IMR-90 (cell line): ENCODE measurements around the gene VDAC1.

Experiments
- BHLHE40 ChIP-seq: fragments of 150-350 bp; IDR thresholded peaks from 2 replicates; pipeline ENCODE4 v1.6.1; 2016; ENCODE audit warnings: mild to moderate bottlenecking, low read depth, low read length
- CEBPB ChIP-seq: IDR thresholded peaks from 2 replicates; pipeline ENCODE4 v1.6.1; 2012; ENCODE audit warnings: low read depth, low read length, improper control_type of control experiment
- ELK1 ChIP-seq: fragments of 150-350 bp; IDR thresholded peaks from 2 replicates; pipeline ENCODE4 v1.6.1; 2016; ENCODE audit warnings: low read depth, mild to moderate bottlenecking, low read length, moderate library complexity, borderline replicate concordance
- MXI1 ChIP-seq: IDR thresholded peaks from 2 replicates; pipeline ENCODE4 v1.6.1; 2012; ENCODE audit warnings: low read depth, mild to moderate bottlenecking, low read length, moderate library complexity, borderline replicate concordance
- NFE2L2 ChIP-seq: fragments of 150-350 bp; IDR thresholded peaks from 2 replicates; pipeline ENCODE4 v1.6.1; 2016; ENCODE audit warnings: low read depth, mild to moderate bottlenecking, low read length
- POLR2A ChIP-seq: IDR thresholded peaks from 2 replicates; pipeline ENCODE4 v1.6.1; 2012; ENCODE audit warnings: mild to moderate bottlenecking, low read depth, low read length
- RAD21 ChIP-seq: IDR thresholded peaks from 2 replicates; pipeline ENCODE4 v1.6.1; 2012; ENCODE audit warnings: low read length, improper control_type of control experiment
- RCOR1 ChIP-seq: IDR thresholded peaks from 2 replicates; pipeline ENCODE4 v1.6.1; 2012; ENCODE audit warnings: mild to moderate bottlenecking, low read length, improper control_type of control experiment; ENCODE audit not compliant: insufficient replicate concordance
- RFX5 ChIP-seq: IDR thresholded peaks from 2 replicates; pipeline ENCODE4 v1.8.0; 2012; ENCODE audit warnings: low read depth, mild to moderate bottlenecking, low read length, moderate library complexity
- SMC3 ChIP-seq: fragments of 150-350 bp; IDR thresholded peaks from 2 replicates; pipeline ENCODE4 v1.6.1; 2016; ENCODE audit warnings: low read depth, mild to moderate bottlenecking, antibody characterized with exemption, low read length, moderate library complexity
- USF2 ChIP-seq: fragments of 150-350 bp; IDR thresholded peaks from 2 replicates; pipeline ENCODE4 v1.6.1; 2017; ENCODE audit warnings: mild to moderate bottlenecking, antibody characterized with exemption, low read length, low read depth
- TF ChIP-seq, protein P1 (sequence below): conservative IDR thresholded peaks from 2 replicates; pipeline ENCODE4 v1.5.1; 2012; ENCODE audit warnings: mild to moderate bottlenecking, low read depth, low read length, improper control_type of control experiment

- TF ChIP-seq, protein P1, sequence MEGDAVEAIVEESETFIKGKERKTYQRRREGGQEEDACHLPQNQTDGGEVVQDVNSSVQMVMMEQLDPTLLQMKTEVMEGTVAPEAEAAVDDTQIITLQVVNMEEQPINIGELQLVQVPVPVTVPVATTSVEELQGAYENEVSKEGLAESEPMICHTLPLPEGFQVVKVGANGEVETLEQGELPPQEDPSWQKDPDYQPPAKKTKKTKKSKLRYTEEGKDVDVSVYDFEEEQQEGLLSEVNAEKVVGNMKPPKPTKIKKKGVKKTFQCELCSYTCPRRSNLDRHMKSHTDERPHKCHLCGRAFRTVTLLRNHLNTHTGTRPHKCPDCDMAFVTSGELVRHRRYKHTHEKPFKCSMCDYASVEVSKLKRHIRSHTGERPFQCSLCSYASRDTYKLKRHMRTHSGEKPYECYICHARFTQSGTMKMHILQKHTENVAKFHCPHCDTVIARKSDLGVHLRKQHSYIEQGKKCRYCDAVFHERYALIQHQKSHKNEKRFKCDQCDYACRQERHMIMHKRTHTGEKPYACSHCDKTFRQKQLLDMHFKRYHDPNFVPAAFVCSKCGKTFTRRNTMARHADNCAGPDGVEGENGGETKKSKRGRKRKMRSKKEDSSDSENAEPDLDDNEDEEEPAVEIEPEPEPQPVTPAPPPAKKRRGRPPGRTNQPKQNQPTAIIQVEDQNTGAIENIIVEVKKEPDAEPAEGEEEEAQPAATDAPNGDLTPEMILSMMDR: no peak
- TF ChIP-seq CEBPB (no peak), MXI1 (no peak), RCOR1 (no peak), RFX5 (no peak), SMC3 (no peak), RAD21 (no peak), POLR2A (no peak), USF2 (no peak), BHLHE40 (no peak), NFE2L2 (no peak), ELK1 (no peak)
Measured at GRCh38 chr5:134025786-134026185, 21.0 kb upstream of the VDAC1 start.
